Measurements from ENCODE around the gene SATB2.

Gene SATB2

DNA sequence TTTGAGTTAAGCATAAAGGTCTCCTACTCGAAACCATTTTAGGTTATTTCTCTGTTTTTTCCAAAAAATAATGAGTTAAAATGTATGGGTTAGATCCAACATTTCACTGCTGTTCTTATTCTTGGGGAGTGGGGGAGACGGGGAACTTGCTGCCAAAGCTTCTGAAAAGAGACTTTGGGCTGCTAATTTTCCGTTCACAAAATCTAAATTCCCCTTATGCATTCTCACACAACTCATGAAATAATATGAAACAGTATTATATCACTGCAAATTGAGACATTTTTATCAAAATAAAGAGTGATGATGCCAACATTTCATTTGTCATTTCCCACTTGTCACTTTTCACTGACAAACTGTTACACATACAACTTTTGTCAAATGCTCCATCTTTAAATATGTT lies 7.8 kb downstream of the SATB2 start:
- no peak for TF ChIP-seq ZNF274 (IDR thresholded peaks at IDR 0.05; ENCODE audit: low read depth, low read length)

GRCh38 chr2:199449455-199449854 lies 8.3 kb downstream of the SATB2 start:
- no peak overlapping the region for H3K4me3 ChIP-seq (ENCODE audit: low read length)
- TF ChIP-seq ZNF274 (IDR thresholded peaks at IDR 0.05; ENCODE audit: low read depth, low read length), result no peak

More for the DNA sequence above, 7.8 kb downstream of the SATB2 start:
- H3K4me3 ChIP-seq (ENCODE audit: low read length), result no peak overlapping the region

DNA sequence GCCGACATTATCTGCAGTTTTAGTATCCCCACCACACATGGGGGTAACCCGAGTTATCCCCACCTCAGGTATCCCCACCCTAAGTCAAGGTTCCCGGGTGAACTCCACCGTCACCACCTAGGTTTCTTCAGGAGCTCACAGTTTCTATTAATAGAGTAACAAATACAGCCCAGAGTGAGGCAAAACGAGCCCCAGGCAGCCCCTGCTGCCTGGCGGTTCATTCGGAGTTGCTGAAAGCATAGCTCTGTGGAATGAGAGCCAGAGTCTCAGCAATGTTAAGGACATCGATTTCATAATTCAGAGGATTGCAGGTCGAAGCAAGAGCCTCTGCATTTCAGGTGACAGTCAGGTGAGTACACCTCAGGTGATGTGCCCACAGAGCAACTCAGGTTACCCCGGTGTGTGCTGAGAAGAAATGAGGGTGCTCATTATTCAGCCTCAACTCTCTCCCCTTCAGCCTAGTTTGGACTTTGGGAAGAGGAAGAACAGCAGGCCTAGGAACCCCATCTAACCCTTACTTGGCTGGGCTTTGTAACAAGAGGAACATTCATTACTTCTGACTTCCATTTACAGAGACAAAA lies 10.7 kb downstream of the SATB2 start:
- TF ChIP-seq ZNF274 (IDR thresholded peaks at IDR 0.05; ENCODE audit: low read depth, low read length), result no peak
- no peak overlapping the region for H3K4me3 ChIP-seq (ENCODE audit: low read length)

DNA sequence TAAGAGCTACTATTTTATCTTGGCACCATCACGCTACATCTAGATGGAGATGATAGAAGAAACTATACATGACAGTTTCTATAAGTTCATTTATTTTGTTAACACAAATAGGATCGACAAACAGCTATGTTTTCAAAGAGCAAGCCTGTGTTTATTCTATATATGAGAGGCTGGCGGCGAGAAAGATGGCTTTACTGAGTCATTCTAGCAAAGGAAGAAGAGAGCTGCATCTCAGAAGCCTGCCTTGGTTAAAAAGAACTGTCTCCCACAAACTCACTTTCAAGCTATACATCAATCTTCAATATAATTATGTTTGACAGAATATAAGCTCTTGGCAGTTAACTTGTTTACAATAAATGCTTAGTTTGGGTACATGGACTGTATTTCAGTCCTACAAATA lies 13.0 kb downstream of the SATB2 start:
- H3K4me3 ChIP-seq (ENCODE audit: low read length), result no peak overlapping the region
- no peak for TF ChIP-seq ZNF274 (IDR thresholded peaks at IDR 0.05; ENCODE audit: low read depth, low read length)

DNA sequence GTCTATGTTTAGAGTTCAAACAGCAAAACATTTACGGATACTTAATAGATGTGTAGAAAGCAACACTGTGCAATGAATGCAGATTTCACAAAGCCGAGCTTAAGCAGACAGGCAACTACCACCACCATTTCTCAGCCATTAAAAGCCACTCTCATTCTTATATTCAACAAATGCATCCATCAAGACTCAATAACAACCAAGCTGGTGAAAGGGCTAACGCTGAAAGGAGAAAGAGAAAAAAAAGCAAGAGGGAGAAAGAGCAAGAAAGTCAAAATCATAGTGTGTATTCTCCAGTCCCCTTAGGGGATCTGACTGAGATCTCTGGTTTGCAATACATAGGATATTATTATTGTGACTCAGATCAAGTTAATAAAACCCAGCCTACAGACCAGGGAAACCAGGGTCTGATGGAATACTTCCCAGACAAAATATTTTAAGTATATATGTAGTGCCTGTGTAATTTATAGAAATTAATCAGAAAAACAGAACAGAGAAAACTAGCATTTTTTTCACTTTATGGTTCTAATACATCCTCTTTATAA lies 14.1 kb downstream of the SATB2 start:
- TF ChIP-seq ZNF274 (IDR thresholded peaks at IDR 0.05; ENCODE audit: low read depth, low read length), result no peak
- H3K4me3 ChIP-seq (ENCODE audit: low read length), result no peak overlapping the region

DNA sequence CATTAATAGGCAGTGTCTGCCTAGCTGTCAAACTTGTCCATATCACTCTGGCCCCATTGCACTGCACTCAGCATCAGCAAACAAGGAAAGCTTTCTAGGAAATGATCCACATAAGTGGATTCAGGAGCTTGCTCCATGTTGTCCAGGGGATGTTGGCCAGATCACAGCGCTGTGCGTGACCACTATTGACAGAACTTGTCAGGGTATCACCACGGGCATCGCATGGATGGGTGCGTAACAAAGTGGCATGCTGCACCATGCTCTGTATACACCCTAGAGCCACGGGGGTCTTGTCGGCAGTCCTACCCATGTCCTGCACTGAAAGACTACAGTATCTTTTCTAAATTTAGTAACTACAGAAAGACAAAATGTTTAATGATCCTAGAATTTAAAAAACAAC lies 15.6 kb downstream of the SATB2 start:
- no peak overlapping the region for H3K4me3 ChIP-seq (ENCODE audit: low read length)
- no peak for TF ChIP-seq ZNF274 (IDR thresholded peaks at IDR 0.05; ENCODE audit: low read depth, low read length)

- no peak overlapping the region for H3K4me3 ChIP-seq (ENCODE audit: low read length)
- TF ChIP-seq ZNF274 (IDR thresholded peaks at IDR 0.05; ENCODE audit: low read depth, low read length), result no peak
Measured at GRCh38 chr2:199441759-199442158, 16.0 kb downstream of the SATB2 start.

DNA sequence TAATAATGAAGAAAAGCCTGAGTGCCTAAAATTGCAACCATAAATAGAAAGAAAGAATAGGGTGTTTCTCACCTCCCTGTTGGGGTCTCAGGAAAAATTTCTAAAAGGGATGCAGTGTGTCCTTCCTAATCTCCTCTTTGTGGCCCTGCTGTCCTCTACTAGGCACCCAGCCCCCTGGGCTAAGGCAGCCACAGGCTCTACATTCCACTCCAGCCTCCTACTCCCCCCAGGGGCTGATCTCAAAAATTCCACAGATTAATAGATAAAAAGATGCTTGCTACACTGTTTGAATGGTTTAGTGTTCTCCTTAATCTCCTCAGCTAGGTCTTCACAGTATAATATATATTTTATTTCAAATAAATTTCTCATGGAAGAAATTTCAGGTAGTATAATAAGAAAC lies 17.6 kb downstream of the SATB2 start:
- no peak for TF ChIP-seq ZNF274 (IDR thresholded peaks at IDR 0.05; ENCODE audit: low read depth, low read length)
- no peak overlapping the region for H3K4me3 ChIP-seq (ENCODE audit: low read length)

- TF ChIP-seq ZNF274 (IDR thresholded peaks at IDR 0.05; ENCODE audit: low read depth, low read length), result no peak
Measured at GRCh38 chr2:199439542-199439941, 18.2 kb downstream of the SATB2 start.

GRCh38 chr2:199439066-199439465 lies 18.7 kb downstream of the SATB2 start:
- TF ChIP-seq ZNF274 (IDR thresholded peaks at IDR 0.05; ENCODE audit: low read depth, low read length), result no peak

More at GRCh38 chr2:199439542-199439941, 18.2 kb downstream of the SATB2 start:
- no peak overlapping the region for H3K4me3 ChIP-seq (ENCODE audit: low read length)

GRCh38 chr2:199434555-199434954 lies 23.2 kb downstream of the SATB2 start:
- H3K4me3 ChIP-seq (ENCODE audit: low read length), result no peak overlapping the region
- no peak for TF ChIP-seq ZNF274 (IDR thresholded peaks at IDR 0.05; ENCODE audit: low read depth, low read length)

More at GRCh38 chr2:199439066-199439465, 18.7 kb downstream of the SATB2 start:
- no peak overlapping the region for H3K4me3 ChIP-seq (ENCODE audit: low read length)

GRCh38 chr2:199433204-199433832 lies 24.4 kb downstream of the SATB2 start:
- no peak for TF ChIP-seq ZNF274 (IDR thresholded peaks at IDR 0.05; ENCODE audit: low read depth, low read length)

DNA sequence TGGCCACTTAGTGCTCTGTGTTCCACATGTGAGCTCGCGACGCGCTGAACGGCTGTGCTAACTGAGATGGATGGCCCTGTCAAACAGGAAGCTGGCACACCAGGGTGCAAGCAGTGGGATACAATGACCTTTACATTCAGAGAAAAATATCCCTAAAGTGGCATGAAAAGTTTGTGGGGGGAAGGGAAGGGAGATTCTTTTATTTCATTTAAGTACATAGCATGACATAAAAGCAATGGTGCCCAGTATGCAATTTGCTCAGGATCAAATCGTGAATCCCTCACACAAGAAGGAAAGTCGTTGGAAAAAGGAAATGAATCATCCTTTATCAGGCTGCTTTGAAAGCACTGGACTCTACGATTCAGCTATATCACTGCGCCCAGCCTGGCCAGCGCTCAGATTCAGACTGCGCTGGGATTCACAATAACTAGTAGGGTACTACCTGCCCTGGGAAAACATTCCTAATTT lies 26.0 kb downstream of the SATB2 start:
- H3K4me3 ChIP-seq (ENCODE audit: low read length), result no peak overlapping the region

More at GRCh38 chr2:199433204-199433832, 24.4 kb downstream of the SATB2 start:
- H3K4me3 ChIP-seq (ENCODE audit: low read length), result no peak overlapping the region

DNA sequence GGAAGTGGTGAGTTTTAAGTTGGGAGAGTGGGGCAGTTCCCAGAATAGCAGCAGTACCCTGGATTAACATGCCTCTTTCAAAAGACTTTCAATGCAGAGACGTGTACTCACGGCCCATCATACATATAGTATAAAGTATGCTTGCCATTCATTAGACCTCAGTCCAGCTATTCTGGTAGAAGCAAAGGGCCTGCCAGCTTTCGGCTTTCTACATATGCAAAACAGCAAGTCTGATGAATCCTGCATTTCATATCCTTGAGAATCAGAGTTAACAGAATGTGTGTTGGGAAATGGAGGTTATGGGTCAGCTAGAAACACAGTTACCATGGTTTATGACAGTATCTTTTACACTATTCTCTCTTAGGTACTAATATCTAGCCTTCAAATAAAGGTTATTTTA lies 27.5 kb downstream of the SATB2 start:
- no peak overlapping the region for H3K4me3 ChIP-seq (ENCODE audit: low read length)

More for the DNA sequence above, 26.0 kb downstream of the SATB2 start:
- no peak for TF ChIP-seq ZNF274 (IDR thresholded peaks at IDR 0.05; ENCODE audit: low read depth, low read length)

GRCh38 chr2:199428291-199428690 lies 29.4 kb downstream of the SATB2 start:
- no peak overlapping the region for H3K4me3 ChIP-seq (ENCODE audit: low read length)
- TF ChIP-seq ZNF274 (IDR thresholded peaks at IDR 0.05; ENCODE audit: low read depth, low read length), result no peak

More for the DNA sequence above, 27.5 kb downstream of the SATB2 start:
- TF ChIP-seq ZNF274 (IDR thresholded peaks at IDR 0.05; ENCODE audit: low read depth, low read length), result no peak
